ENCODE data around the gene CDC27.

DNA sequence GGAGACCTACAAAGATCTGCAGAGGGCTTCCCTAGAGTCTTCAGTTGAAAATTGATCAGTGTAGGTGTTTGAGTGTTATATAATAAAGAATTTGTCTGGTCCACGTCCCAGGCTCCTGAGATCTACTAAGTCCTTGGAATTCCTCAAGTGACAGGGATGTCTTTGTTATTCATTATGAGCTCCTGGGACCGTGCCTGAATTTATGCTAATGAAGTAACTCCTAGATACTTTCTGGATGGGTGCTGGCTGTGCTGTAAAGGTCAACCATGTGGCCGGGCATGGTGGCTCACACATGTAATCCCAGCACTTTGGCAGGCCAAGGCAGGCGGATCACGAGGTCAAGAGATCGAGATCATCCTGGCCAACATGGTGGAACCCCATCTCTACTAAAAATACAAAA is 43.7 kb downstream of the CDC27 start:
- TF ChIP-seq, protein P1, sequence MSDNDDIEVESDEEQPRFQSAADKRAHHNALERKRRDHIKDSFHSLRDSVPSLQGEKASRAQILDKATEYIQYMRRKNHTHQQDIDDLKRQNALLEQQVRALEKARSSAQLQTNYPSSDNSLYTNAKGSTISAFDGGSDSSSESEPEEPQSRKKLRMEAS (IDR thresholded peaks at IDR 0.05; ENCODE audit: insufficient read depth, insufficient read length), result no peak
- TF ChIP-seq, protein P2, sequence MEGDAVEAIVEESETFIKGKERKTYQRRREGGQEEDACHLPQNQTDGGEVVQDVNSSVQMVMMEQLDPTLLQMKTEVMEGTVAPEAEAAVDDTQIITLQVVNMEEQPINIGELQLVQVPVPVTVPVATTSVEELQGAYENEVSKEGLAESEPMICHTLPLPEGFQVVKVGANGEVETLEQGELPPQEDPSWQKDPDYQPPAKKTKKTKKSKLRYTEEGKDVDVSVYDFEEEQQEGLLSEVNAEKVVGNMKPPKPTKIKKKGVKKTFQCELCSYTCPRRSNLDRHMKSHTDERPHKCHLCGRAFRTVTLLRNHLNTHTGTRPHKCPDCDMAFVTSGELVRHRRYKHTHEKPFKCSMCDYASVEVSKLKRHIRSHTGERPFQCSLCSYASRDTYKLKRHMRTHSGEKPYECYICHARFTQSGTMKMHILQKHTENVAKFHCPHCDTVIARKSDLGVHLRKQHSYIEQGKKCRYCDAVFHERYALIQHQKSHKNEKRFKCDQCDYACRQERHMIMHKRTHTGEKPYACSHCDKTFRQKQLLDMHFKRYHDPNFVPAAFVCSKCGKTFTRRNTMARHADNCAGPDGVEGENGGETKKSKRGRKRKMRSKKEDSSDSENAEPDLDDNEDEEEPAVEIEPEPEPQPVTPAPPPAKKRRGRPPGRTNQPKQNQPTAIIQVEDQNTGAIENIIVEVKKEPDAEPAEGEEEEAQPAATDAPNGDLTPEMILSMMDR (IDR thresholded peaks at IDR 0.05; ENCODE audit: extremely low read depth in 1 of 2, insufficient read depth in 1 of 2, low read depth in 1 of 2, low read length in 2 of 2), result no peak
- TF ChIP-seq POLR2AphosphoS5 (IDR thresholded peaks at IDR 0.05; ENCODE audit: insufficient read depth, low read depth, low read length) (no peak), EZH2 (IDR thresholded peaks at IDR 0.05; ENCODE audit: borderline replicate concordance, low read depth, low read length, severe bottlenecking) (no peak), POLR2A (IDR thresholded peaks at IDR 0.05; ENCODE audit: low read depth, low read length) (no peak), FOS (IDR thresholded peaks at IDR 0.05; ENCODE audit: borderline replicate concordance, insufficient read depth, low read length) (no peak), GATA2 (IDR thresholded peaks at IDR 0.05; ENCODE audit: insufficient read depth, insufficient read length, low read depth, low read length) (no peak), MYC (IDR thresholded peaks at IDR 0.05; ENCODE audit: low read depth, low read length) (no peak)
